Measurements from ENCODE around the gene ARID1B. TPM values are rescaled to one million over a fixed set of nuclear protein-coding genes. Genes with fewer than 3 reads are reported as not detected.

ARID1B gene
- total RNA-seq, 1 experiment from 2014 or later: 18.2 TPM

GRCh38 chr6:157095569-157095968 lies 318.4 kb downstream of the ARID1B start:
- no peak for DNase-seq (ENCODE audit: low read depth)

GRCh38 chr6:157096105-157096504 lies 318.9 kb downstream of the ARID1B start:
- no peak for DNase-seq (ENCODE audit: low read depth)

DNA sequence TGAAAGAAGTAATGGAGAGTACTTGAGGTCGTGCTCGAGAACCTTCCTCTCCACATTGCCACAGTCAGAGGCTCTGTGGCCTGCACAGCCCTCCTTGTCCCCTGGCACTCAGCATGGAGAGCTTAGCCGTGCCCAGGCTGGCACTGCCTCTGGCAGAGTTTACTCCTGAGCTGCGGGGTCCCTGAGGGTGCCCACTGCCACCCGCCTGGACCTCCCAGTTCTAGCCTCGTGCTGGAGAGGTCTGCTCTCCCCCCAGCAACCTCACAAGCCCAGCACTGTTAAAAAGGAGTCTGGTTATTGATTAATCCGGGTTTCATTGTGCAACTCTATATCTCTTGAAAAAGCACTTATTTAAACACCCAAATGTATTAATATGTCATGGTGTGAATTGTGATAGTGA lies 319.3 kb downstream of the ARID1B start:
- DNase-seq (ENCODE audit: low read depth): no peak

- no peak for DNase-seq (ENCODE audit: low read depth)
Measured at GRCh38 chr6:157097255-157097955, 320.2 kb downstream of the ARID1B start.

DNA sequence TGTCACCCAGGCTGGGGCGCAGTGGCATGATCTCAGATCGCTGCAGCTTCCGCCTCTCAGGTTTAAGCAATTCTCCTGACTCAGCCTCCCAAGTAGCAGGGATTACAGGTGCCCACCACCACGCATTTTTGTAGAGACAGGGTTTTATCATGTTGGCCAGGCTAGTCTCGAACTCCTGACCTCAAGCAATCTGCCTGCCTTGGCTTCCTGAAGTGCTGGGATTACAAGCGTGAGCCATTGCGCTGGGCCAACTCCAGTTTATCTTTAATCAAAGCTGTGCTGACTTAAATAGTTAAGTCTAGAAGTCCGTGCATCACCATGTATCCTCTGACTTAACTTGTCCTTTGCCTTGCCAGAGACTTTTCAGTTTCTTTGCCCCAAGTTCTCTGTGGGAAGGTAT lies 321.8 kb downstream of the ARID1B start:
- no peak for DNase-seq (ENCODE audit: low read depth)

DNA sequence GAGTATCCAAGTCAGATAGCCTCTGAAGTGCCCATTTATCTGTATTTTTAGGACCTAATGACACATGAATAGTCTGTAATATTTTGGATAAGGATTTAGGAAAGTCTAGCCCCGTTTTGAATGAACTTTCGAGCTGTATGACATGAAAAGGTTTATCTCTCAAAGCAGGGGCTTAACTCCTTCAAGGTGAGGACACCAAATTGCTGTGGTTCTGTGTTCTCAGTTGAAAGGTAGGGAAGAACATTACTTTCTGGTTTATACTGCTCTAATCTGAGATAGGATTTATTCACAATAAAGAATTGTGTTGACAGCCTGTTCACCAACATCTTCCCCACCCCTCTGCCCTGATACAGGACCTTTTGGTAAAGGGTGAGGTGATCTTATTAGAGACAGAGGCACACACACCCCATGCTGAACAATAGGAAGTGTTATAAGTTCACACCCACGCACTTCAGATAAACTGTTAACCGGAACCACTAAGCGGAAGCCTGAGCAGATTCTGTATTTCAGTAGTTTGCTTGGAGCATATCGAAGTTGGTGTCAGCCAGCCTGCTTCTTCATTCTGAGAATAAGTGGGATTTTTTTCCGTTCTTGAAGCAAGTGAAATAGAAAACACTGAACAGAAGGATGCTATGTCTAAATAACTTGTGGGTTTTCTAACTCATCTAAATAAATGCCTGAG lies 322.9 kb downstream of the ARID1B start:
- DNase-seq (ENCODE audit: low read depth): no peak

GRCh38 chr6:157101166-157101565 lies 324.0 kb downstream of the ARID1B start:
- DNase-seq (ENCODE audit: low read depth): no peak

DNA sequence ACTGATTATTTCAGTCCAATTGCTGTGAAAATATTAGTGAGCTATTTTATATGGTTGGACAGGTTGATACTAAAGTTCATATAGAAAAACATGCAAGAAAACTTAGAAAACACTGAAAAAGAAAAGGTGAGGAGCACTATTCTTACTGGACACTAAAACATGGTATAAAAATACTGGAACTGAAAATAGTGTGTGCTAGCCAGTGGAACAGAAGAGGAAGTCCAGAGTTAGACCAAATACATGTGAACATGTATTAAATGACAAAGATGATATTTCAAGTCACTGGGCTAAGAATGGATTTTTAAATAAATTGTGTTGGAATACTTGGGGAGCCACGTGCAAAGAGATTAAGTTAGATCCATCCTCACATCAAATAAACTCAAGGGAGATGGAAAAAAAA lies 327.6 kb downstream of the ARID1B start:
- DNase-seq (ENCODE audit: low read depth): no peak

DNA sequence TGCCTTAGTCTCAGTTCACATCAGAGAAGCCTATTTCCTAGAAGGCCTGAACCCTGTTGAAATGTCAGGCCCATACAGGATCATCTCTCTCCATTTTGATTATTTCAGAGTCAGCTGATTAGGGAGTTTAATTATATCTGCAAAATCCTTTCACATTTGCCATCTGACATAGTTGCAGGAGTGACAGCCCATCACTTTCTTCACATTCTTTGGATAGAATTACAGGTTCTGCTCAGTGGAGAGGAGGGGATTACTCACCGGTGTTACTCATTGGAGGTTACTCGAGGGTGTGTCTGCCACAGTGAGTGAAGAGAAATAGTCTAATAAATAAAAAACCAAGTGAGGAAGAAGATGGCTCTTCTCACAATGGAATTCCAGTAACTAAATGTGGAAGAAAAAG lies 329.3 kb downstream of the ARID1B start:
- DNase-seq (ENCODE audit: low read depth): peak; percentile 91

GRCh38 chr6:157107571-157107914 lies 330.4 kb downstream of the ARID1B start:
- DNase-seq (ENCODE audit: low read depth): no peak

DNA sequence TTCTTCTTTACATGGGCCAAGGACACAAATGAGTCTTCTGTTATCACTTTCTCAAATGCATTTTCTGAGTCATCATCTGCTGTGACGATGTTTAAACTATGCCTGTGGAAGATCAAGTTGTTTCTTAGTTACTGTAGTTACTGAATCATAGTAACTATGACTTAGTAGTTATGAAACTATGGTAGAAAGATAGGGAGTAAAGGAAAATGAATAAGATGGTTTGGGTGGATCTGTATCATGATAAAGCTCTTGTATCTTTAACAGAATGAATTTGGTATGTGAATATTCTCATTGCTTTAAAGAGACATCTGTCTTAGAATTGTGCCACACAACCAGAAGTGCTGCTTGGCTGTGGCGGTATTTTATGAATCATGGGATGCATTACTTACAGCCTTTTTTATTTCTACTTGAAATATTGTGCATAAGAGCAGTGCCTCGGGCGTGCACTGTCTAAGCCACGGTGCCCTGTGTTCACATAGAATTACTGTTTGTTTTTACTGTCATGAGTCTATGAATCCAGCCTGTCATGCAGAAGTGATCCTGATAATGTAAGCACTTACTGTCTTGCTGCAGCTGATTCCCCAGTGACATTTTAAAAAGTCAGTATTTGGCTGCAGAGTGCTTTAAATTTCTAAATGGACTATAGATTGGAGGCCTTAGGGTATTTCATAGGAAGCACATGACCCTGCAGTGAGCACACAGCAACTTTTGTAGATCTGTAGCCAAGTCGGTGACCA lies 330.9 kb downstream of the ARID1B start:
- peak; percentile 97 for DNase-seq (ENCODE audit: low read depth)

DNA sequence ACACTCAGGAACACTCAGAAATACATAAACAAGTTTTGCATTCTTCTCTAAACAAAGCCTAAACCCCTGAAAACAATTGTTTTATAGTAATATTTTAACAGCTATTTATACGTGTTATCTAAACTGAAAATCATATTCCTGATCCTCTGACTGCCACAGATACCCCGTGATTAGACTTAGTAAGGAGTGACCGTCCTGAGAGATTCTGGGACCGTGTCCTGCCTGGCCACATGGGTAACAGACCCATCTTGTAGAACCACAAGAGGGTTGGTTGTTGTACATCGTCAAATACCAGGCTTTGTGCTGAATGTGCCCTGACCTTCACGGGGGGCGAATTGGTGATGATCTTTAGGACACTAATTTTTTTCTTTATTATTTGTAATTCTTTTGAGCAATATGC lies 331.7 kb downstream of the ARID1B start:
- no peak for DNase-seq (ENCODE audit: low read depth)

- peak; percentile 33 for DNase-seq (ENCODE audit: low read depth)
Measured at GRCh38 chr6:157110607-157111006, 333.4 kb downstream of the ARID1B start.

- no peak for DNase-seq (ENCODE audit: low read depth)
Measured at GRCh38 chr6:157113389-157113788, 336.2 kb downstream of the ARID1B start.

DNA sequence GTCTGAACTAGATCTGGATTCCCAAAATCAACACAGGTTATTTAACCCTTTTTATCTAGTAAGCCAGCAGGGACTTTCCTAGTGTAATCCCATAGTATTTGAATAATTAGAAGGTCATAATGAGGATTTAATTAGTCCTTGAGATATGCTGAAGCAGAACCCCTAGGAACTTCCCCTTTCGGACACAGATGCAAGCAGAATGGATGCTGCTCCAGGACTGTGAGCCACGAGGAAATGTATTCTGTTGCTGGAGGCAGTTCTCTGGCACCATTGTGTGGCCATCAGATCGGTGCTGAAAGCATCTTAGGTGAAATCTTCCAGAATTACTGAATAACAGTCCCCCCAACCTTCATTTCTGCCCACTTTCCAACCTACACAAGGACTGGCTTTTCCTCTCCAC lies 339.2 kb downstream of the ARID1B start:
- no peak for DNase-seq (ENCODE audit: low read depth)

- no peak for DNase-seq (ENCODE audit: low read depth)
Measured at GRCh38 chr6:157117431-157118095, 340.4 kb downstream of the ARID1B start.

DNA sequence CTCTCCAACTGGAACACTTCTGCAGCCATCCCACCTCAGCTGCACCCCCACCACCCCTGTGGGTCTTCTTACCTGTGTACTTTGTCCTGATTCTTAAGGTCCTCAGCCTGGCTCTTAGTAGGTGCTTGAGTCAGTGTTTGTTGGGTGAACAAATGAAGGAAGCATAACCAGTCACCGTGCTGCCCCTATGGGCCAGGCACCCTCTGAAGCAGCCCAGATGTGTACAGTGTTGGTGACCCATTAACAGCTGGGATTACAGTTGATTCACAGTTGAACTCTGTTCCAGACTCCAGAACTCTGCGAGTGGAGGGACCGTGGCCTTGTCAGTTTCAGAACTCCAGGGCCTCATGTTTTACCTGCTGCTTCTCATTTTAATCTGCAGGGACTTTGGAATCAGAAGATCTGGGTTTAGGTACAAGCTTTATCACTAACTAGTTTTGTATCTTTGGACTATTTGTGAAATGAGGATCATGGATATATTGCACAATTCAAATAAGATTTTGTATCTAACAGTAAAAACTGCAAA lies 342.4 kb downstream of the ARID1B start:
- DNase-seq (ENCODE audit: low read depth): no peak

GRCh38 chr6:157120534-157121232 lies 343.5 kb downstream of the ARID1B start:
- no peak for DNase-seq (ENCODE audit: low read depth)

DNA sequence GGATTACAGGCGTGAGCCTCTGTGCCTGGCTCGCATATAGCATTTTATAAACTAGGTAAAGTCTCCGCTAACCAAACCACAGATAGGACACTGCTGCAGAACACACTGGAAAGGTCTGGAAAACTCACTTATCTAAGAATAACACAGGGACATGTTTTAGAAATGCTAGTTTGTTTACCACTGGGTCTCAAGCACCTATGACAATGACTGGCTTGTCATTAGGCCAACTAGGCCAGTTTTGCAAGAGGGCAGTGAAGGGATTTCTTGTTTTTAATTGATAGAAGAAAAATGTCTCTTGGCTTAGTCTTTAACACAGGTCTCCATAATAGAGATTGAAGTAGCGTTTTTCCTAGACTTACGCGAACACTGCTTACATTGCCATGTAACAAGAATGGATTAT lies 344.7 kb downstream of the ARID1B start:
- DNase-seq (ENCODE audit: low read depth): no peak

DNA sequence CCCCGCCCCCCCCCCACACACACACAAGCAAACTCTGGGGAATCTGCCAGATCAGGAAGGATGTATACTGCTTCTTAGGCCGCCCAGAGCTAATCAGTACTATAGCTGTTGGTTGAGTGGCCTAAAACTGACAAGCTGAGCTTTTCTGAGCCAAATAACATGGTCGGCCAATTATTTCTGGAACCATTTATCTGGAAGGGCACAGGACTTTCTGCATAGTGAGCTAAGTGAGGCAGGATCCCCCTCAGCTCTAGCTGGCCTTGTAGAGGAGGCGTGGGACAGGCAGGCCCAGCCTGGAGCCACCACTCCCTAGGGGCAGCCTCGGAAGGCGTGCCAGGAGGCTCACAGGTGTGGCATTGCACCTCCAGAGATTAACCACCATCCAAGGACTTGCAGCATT lies 346.1 kb downstream of the ARID1B start:
- no peak for DNase-seq (ENCODE audit: low read depth)

GRCh38 chr6:157124485-157125254 lies 347.5 kb downstream of the ARID1B start:
- no peak for DNase-seq (ENCODE audit: low read depth)
